ENCODE results near the gene MYO10. TPM values are rescaled to one million over a fixed set of nuclear protein-coding genes. Genes with fewer than 3 reads are reported as not detected.

The MYO10 gene
- total and polyA plus RNA-seq, 2 of the 8 experiments (the other 6 are each of a cell fraction or from before 2014, with no cell fraction given): 21.5 to 107 TPM

DNA sequence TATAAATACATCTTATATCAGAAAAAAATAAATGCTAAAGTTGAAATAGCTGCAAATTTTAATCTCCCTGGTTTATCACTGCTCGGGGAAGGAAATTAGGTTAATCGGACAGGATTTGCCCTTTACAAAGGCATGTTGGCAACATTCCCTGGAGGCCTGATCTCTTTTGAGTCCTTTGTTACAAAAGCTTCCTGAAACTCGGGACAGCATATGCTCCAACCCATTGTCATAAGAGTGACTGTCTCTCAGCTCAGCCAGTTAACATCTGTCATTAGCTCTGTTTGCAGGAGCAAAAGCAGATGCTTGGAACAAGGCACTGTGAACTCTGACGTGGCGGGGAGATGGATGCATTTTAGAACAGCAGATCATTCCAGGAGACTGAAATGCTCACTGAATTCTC lies 80.6 kb downstream of the MYO10 start:
- Histone ChIP-seq H3K14ac (ENCODE audit: insufficient read length) (no peak overlapping the region), H3K4me2 (ENCODE audit: insufficient read depth in 1 of 2, low read depth in 2 of 2, low read length in 2 of 2) (no peak overlapping the region), H4K8ac (ENCODE audit: extremely low read depth, insufficient read depth, low read length) (no peak overlapping the region), H3K4me1 (replicated peaks in 1 of 4; ENCODE audit: control insufficient read depth in 3 of 4, insufficient read depth in 4 of 4, low read length in 3 of 4) (peaks cover 0 to 14% (median 5%) of the 10 kb centered on the region in 4 experiments; a peak in 4 of 7 replicates), H3K23ac (ENCODE audit: insufficient read length) (no peak overlapping the region), H4K5ac (ENCODE audit: insufficient read length, low read depth, low read length) (no peak overlapping the region), H3K9ac (replicated peaks in 1 of 4; ENCODE audit: extremely low read depth in 1 of 4, low read depth in 3 of 4, low read length in 3 of 4) (no peak overlapping the region), H3K56ac (replicated peaks; ENCODE audit: insufficient read length, low read depth, low read length) (no peak overlapping the region), H2AFZ (ENCODE audit: low read length) (no peak overlapping the region), H2BK15ac (ENCODE audit: low read length) (no peak overlapping the region), H3K27me3 (replicated peaks in 1 of 4; ENCODE audit: control insufficient read depth in 3 of 4, extremely low read depth in 1 of 4, insufficient read depth in 3 of 4, low read length in 3 of 4) (no peaks in the 10 kb centered on the region), H3K4me3 (ENCODE audit: extremely low read depth in 1 of 4, insufficient read depth in 2 of 4, low read depth in 3 of 4, low read length in 4 of 4) (no peak overlapping the region), H3K9me3 (ENCODE audit: insufficient read depth in 2 of 2, low read depth in 1 of 2, low read length in 1 of 2) (no peaks in the 10 kb centered on the region), H4K91ac (replicated peaks; ENCODE audit: insufficient read length, low read length) (no peak overlapping the region), H3K18ac (ENCODE audit: extremely low read depth, low read length) (no peak overlapping the region; the same call in 1 of the 2 replicates), H2AK5ac (ENCODE audit: low read depth, low read length) (no peak overlapping the region), H3K36me3 (ENCODE audit: control insufficient read depth in 2 of 4, insufficient read depth in 4 of 4, low read length in 3 of 4) (no peaks in the 10 kb centered on the region), H2BK120ac (replicated peaks; ENCODE audit: low read depth, low read length) (no peak overlapping the region), H3K79me1 (ENCODE audit: low read depth, low read length) (0 out of 2 replicates have a peak, but pooled peaks cover 5% of the 10 kb centered on the region), H2BK5ac (ENCODE audit: low read depth, low read length) (no peak overlapping the region), H3K27ac (ENCODE audit: low read depth, low read length) (no peak overlapping the region), H2BK12ac (ENCODE audit: low read depth, low read length) (no peak overlapping the region), H2BK20ac (ENCODE audit: low read length) (no peak overlapping the region), H3K23me2 (ENCODE audit: low read depth, low read length) (no peaks in the 10 kb centered on the region), H3K4ac (replicated peaks; ENCODE audit: insufficient read length, low read depth, low read length) (no peak overlapping the region), H3K79me2 (ENCODE audit: control insufficient read depth in 1 of 2, insufficient read depth in 2 of 2, low read length in 2 of 2) (peaks cover 0 to 15% of the 10 kb centered on the region in 2 experiments; a peak in 2 of 4 replicates), H4K20me1 (replicated peaks in 1 of 2; ENCODE audit: control insufficient read depth in 1 of 2, insufficient read depth in 2 of 2, low read length in 2 of 2) (no peaks in the 10 kb centered on the region)
- DNase-seq (ENCODE audit: low read depth in 1 of 2, low spot score in 2 of 2) (no peak), FAIRE-seq (no peak)
- CTCF ChIA-PET (ENCODE audit: partially characterized antibody): interaction anchor here (0.7 to 3.3 kb wide), 7 partner anchors 10 to 335 kb away, joined by 3 to 12 read pairs (median 4); no protein-coding TSS in a partner anchor
- 89% methylated on average over 5 of the region's 5 CpGs; no CpG with 5 or more reads in 1 of the 2 experiments for WGBS, 2 experiments (ENCODE audit: extremely low coverage in 1 of 2, insufficient coverage in 1 of 2, insufficient read length in 1 of 2, insufficient replicate concordance in 2 of 2, low coverage in 1 of 2, low lambda C conversion rate in 2 of 2, missing lambda C conversion rate in 1 of 2)
- POLR2A ChIA-PET (ENCODE audit: partially characterized antibody): no interaction called here
- TF ChIP-seq NANOG (IDR thresholded peaks at IDR 0.05; ENCODE audit: insufficient read depth, low read depth, low read length, poor library complexity, severe bottlenecking) (no peak), KDM1A (IDR thresholded peaks at IDR 0.05; ENCODE audit: borderline replicate concordance, low read length) (no peak), CTBP2 (IDR thresholded peaks at IDR 0.05; ENCODE audit: borderline replicate concordance, insufficient read depth, insufficient read length, low read length) (no peak), RNF2 (IDR thresholded peaks at IDR 0.05; ENCODE audit: borderline replicate concordance, low read depth, low read length, missing control alignments, poor library complexity, severe bottlenecking) (no peak), KDM5A (IDR thresholded peaks at IDR 0.05; ENCODE audit: low read length) (no peak), GTF2F1 (IDR thresholded peaks at IDR 0.05; ENCODE audit: borderline replicate concordance, low read depth, low read length) (no peak), JUN (IDR thresholded peaks at IDR 0.05; ENCODE audit: low read depth, low read length) (no peak), PHF8 (conservative IDR thresholded peaks at IDR 0.05; ENCODE audit: low read depth, low read length) (no peak), SP2 (IDR thresholded peaks at IDR 0.05; ENCODE audit: low read length) (no peak)
- TF ChIP-seq, protein P1, sequence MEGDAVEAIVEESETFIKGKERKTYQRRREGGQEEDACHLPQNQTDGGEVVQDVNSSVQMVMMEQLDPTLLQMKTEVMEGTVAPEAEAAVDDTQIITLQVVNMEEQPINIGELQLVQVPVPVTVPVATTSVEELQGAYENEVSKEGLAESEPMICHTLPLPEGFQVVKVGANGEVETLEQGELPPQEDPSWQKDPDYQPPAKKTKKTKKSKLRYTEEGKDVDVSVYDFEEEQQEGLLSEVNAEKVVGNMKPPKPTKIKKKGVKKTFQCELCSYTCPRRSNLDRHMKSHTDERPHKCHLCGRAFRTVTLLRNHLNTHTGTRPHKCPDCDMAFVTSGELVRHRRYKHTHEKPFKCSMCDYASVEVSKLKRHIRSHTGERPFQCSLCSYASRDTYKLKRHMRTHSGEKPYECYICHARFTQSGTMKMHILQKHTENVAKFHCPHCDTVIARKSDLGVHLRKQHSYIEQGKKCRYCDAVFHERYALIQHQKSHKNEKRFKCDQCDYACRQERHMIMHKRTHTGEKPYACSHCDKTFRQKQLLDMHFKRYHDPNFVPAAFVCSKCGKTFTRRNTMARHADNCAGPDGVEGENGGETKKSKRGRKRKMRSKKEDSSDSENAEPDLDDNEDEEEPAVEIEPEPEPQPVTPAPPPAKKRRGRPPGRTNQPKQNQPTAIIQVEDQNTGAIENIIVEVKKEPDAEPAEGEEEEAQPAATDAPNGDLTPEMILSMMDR (IDR thresholded peaks at IDR 0.05; ENCODE audit: control extremely low read depth in 1 of 3, insufficient read depth in 1 of 3, low read depth in 1 of 3, low read length in 3 of 3): no peak
